GM12801 (cell line): ENCODE results near the gene TSPEAR.

Experiments
- CTCF ChIP-seq: IDR thresholded peaks from one replicate; pipeline ENCODE4 v1.5.1; 2011; ENCODE audit warnings: control low read depth; ENCODE audit not compliant: insufficient read length; ENCODE audit errors: extremely low read depth

TSPEAR gene

GRCh38 chr21:44449473-44450363 is 261.7 kb downstream of the TSPEAR start:
- no peak for TF ChIP-seq CTCF

- no peak for TF ChIP-seq CTCF
These were observed 262.7 kb downstream of the TSPEAR start for GRCh38 chr21:44448651-44449131.
